DOHH2 (cell line): ENCODE data around the gene CD36.

Experiments used
- H3F3A ChIP-seq: fragments of 200-600 bp; sonication (generic), shearing (Covaris generic); 2 replicates; pipeline ENCODE4 v1.6.0; 2016; ENCODE audit warnings: antibody characterized with exemption, mild to moderate bottlenecking; ENCODE audit not compliant: control insufficient read depth, insufficient read depth
- H3K27ac ChIP-seq: fragments of 200-600 bp; sonication (generic); 2 replicates; pipeline ENCODE4 v1.5.1; 2014; ENCODE audit warnings: low read depth, mild to moderate bottlenecking, low read length, moderate library complexity
- H3K27me3 ChIP-seq: fragments of 200-600 bp; sonication (generic); 2 replicates; pipeline ENCODE4 v1.6.1; 2014; ENCODE audit warnings: mild to moderate bottlenecking, low read length, mixed read lengths; ENCODE audit not compliant: control insufficient read depth
- H3K36me3 ChIP-seq: fragments of 200-600 bp; sonication (generic); 2 replicates; pipeline ENCODE4 v1.6.1; 2014; ENCODE audit warnings: mild to moderate bottlenecking, low read length, moderate library complexity, mixed read lengths; ENCODE audit not compliant: control insufficient read depth
- H3K4me1 ChIP-seq: fragments of 200-600 bp; sonication (generic); 2 replicates; pipeline ENCODE4 v1.6.1; 2014; ENCODE audit warnings: mild to moderate bottlenecking, low read length, mixed read lengths; ENCODE audit not compliant: control insufficient read depth
- H3K4me2 ChIP-seq: fragments of 200-600 bp; sonication (generic); 2 replicates; pipeline ENCODE4 v1.6.0; 2014; ENCODE audit warnings: mild to moderate bottlenecking, low read length, moderate library complexity
- H3K4me3 ChIP-seq: fragments of 200-600 bp; sonication (generic); 2 replicates; pipeline ENCODE4 v1.5.1; 2014; ENCODE audit warnings: mild to moderate bottlenecking, low read length, mixed read lengths
- H3K79me2 ChIP-seq: fragments of 200-600 bp; sonication (generic); 2 replicates; pipeline ENCODE4 v1.6.1; 2014; ENCODE audit warnings: mild to moderate bottlenecking, low read length, mixed read lengths; ENCODE audit not compliant: control insufficient read depth
- H3K9me2 ChIP-seq: fragments of 200-600 bp; sonication (generic); replicated peaks from 2 replicates; pipeline ENCODE4 v1.6.1; 2014; ENCODE audit warnings: mild to moderate bottlenecking, low read length, mixed read lengths; ENCODE audit not compliant: control insufficient read depth
- H3K9me3 ChIP-seq: fragments of 200-600 bp; sonication (generic); 2 replicates; pipeline ENCODE4 v1.6.1; 2014; ENCODE audit warnings: antibody characterized with exemption, low read length, mixed read lengths; ENCODE audit not compliant: control insufficient read depth, insufficient read depth
- H4K20me1 ChIP-seq: fragments of 200-600 bp; sonication (generic); 2 replicates; pipeline ENCODE4 v1.6.0; 2014; ENCODE audit warnings: low read depth, mild to moderate bottlenecking, antibody characterized with exemption, low read length, moderate library complexity; ENCODE audit not compliant: control insufficient read depth, insufficient read depth
- CTCF ChIP-seq: fragments of 200-600 bp; sonication (generic); IDR thresholded peaks from one replicate; pipeline ENCODE4 v1.5.1; 2014; ENCODE audit warnings: antibody characterized with exemption, mild to moderate bottlenecking, low read depth, low read length; ENCODE audit not compliant: poor library complexity, severe bottlenecking
- EZH2phosphoT487 ChIP-seq: fragments of 200-600 bp; sonication (generic); IDR thresholded peaks from 2 replicates; pipeline ENCODE4 v1.6.1; 2017; ENCODE audit warnings: borderline replicate concordance, mild to moderate bottlenecking, antibody characterized with exemption, low read length, moderate library complexity, mixed read lengths

CD36 gene

GRCh38 chr7:80703272-80703671, 64.8 kb downstream of the CD36 start:
- no peaks in the 10 kb centered on the region for H3K27me3 ChIP-seq
- no peaks in the 10 kb centered on the region for H3F3A ChIP-seq
- H3K4me3 ChIP-seq: no peak overlapping the region
- no peaks in the 10 kb centered on the region for H3K9me2 ChIP-seq
- no peak overlapping the region for H3K4me2 ChIP-seq
- H3K9me3 ChIP-seq: no peaks in the 10 kb centered on the region
- H3K27ac ChIP-seq: no peak overlapping the region
- no peak for TF ChIP-seq EZH2phosphoT487
- no peak for TF ChIP-seq CTCF
- no peaks in the 10 kb centered on the region for H3K79me2 ChIP-seq
- H3K4me1 ChIP-seq: 0 out of 2 replicates have a peak, but pooled peaks cover 1% of the 10 kb centered on the region
- no peaks in the 10 kb centered on the region for H3K36me3 ChIP-seq
- no peaks in the 10 kb centered on the region for H4K20me1 ChIP-seq

GRCh38 chr7:80705130-80705781, 66.8 kb downstream of the CD36 start:
- H4K20me1 ChIP-seq: no peaks in the 10 kb centered on the region
- H3K9me2 ChIP-seq: no peaks in the 10 kb centered on the region
- no peaks in the 10 kb centered on the region for H3K27me3 ChIP-seq
- 0 out of 2 replicates have a peak, but pooled peaks cover 4% of the 10 kb centered on the region for H3K4me1 ChIP-seq
- H3K4me2 ChIP-seq: no peak overlapping the region
- TF ChIP-seq EZH2phosphoT487 (no peak), CTCF (no peak)
- no peaks in the 10 kb centered on the region for H3F3A ChIP-seq
- no peaks in the 10 kb centered on the region for H3K36me3 ChIP-seq
- H3K9me3 ChIP-seq: no peaks in the 10 kb centered on the region
- no peak overlapping the region for H3K27ac ChIP-seq
- no peak overlapping the region for H3K4me3 ChIP-seq
- H3K79me2 ChIP-seq: no peaks in the 10 kb centered on the region

GRCh38 chr7:80707318-80707717, 68.9 kb downstream of the CD36 start:
- Histone ChIP-seq H3F3A (no peaks in the 10 kb centered on the region), H3K27me3 (no peaks in the 10 kb centered on the region), H3K36me3 (no peaks in the 10 kb centered on the region), H3K79me2 (no peaks in the 10 kb centered on the region), H3K9me2 (no peaks in the 10 kb centered on the region), H3K4me3 (no peak overlapping the region), H3K4me2 (no peak overlapping the region), H3K27ac (no peak overlapping the region), H4K20me1 (no peaks in the 10 kb centered on the region), H3K9me3 (no peaks in the 10 kb centered on the region), H3K4me1 (0 out of 2 replicates have a peak, but pooled peaks cover 4% of the 10 kb centered on the region)
- TF ChIP-seq CTCF (no peak), EZH2phosphoT487 (no peak)
